ENCODE data around the gene SLC7A1. TPM values are rescaled to one million over a fixed set of nuclear protein-coding genes. Genes with fewer than 3 reads are reported as not detected.

SLC7A1 gene
- total RNA-seq, 1 donor from 2014 or later, result 10.3 TPM

DNA sequence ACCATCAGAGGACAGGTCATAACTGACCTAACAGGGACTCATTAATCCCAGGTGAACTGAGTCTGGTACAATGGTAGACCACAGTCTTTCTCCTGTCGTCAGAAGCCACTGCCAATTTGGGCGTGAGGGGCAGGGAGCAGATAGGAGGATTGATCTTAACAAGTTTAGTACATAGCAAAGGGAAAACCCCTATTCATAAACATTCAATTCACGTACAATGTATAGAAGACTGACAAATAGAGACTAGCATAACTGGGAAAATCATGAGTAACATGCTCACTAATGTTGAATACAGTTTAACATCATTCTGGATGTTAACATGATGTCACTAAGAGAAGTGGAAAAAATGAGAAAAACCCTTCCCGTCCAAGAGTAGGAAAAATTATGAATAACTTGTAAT is 54.1 kb downstream of the SLC7A1 start:
- intact Hi-C loops (cut with micrococcal nuclease), result no loop called here
- no peak for DNase-seq
- TF ChIP-seq, protein P1, sequence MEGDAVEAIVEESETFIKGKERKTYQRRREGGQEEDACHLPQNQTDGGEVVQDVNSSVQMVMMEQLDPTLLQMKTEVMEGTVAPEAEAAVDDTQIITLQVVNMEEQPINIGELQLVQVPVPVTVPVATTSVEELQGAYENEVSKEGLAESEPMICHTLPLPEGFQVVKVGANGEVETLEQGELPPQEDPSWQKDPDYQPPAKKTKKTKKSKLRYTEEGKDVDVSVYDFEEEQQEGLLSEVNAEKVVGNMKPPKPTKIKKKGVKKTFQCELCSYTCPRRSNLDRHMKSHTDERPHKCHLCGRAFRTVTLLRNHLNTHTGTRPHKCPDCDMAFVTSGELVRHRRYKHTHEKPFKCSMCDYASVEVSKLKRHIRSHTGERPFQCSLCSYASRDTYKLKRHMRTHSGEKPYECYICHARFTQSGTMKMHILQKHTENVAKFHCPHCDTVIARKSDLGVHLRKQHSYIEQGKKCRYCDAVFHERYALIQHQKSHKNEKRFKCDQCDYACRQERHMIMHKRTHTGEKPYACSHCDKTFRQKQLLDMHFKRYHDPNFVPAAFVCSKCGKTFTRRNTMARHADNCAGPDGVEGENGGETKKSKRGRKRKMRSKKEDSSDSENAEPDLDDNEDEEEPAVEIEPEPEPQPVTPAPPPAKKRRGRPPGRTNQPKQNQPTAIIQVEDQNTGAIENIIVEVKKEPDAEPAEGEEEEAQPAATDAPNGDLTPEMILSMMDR (IDR thresholded peaks at IDR 0.05; ENCODE audit: borderline replicate concordance), result no peak

DNA sequence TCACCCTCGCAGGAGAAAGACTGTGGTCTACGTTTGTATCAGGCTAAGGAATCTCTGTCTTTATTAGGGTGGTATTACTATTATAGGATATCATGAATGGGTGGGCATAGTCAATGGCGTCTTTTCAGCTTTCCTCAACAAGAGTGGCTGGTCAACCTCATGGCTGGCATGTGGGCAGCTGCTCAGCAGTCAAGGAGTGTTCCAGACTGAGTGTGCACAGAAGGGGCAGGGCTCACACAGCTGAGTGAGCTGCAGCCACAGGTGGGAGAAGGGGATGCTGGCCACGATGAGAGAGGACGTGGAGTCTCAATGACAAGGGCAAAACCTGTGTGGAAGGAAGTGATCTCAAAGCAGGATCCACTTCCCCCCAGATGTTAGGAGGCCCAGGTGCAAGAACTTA is 54.7 kb downstream of the SLC7A1 start:
- H3K36me3 ChIP-seq, result peaks cover 2% of the 10 kb centered on the region
- no peaks in the 10 kb centered on the region for H3K27me3 ChIP-seq (ENCODE audit: low read depth)
- no peak overlapping the region for H3K4me3 ChIP-seq
- no peak for DNase-seq
- no peak overlapping the region for H3K27ac ChIP-seq (replicated peaks)
- H3K9me3 ChIP-seq (replicated peaks), result no peaks in the 10 kb centered on the region
- H3K4me1 ChIP-seq, result peaks cover 17% of the 10 kb centered on the region
- TF ChIP-seq, protein P1 (IDR thresholded peaks at IDR 0.05; ENCODE audit: borderline replicate concordance), result no peak
- intact Hi-C loops (cut with micrococcal nuclease), result no loop called here

More for the DNA sequence above, 54.1 kb downstream of the SLC7A1 start:
- Histone ChIP-seq H3K27ac (replicated peaks) (no peak overlapping the region), H3K4me3 (no peak overlapping the region), H3K4me1 (peaks cover 17% of the 10 kb centered on the region), H3K36me3 (no peaks in the 10 kb centered on the region), H3K27me3 (ENCODE audit: low read depth) (no peaks in the 10 kb centered on the region), H3K9me3 (replicated peaks) (no peaks in the 10 kb centered on the region)

DNA sequence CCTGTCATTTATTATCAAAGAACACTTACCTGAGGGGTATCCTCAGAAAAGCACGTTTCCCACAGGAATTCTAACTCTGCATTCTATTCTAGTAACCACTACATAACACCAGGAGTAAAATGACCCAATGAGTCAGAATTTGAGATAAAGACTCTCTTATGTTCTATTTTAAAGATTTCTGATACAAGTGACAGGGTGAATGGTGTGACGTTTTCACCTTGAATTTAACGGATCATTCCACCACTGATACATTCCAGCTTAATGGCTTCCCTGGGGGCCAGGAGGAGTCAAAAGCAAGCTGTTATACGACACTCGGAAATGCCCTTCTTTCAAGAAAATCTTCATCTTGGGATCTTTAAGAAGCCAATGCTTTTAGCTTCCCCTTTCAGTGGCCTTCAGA is 55.2 kb downstream of the SLC7A1 start:
- Histone ChIP-seq H3K4me1 (peaks cover 17% of the 10 kb centered on the region), H3K27me3 (ENCODE audit: low read depth) (no peaks in the 10 kb centered on the region)
- intact Hi-C loops (cut with micrococcal nuclease), result no loop called here

DNA sequence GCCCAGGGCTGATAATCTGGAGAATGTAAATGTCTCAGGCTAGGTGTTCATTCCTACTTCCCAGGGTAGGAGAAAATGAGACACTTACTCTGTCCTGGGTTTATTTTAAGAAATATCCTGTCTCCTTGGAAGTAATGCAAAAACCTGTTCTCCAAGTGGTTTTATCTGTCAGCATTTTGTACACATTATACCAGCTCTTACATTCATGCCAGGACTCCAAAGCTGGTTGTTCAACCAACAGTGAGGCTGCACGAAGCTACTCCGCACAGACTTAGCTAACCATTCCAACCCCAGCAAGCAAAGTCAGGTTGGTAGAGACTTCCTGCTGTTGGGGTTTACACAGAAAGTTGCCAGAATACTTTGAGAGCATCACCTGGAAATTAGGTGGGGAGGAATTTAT is 55.6 kb downstream of the SLC7A1 start:
- H3K27ac ChIP-seq (replicated peaks), result no peak overlapping the region
- H3K9me3 ChIP-seq (replicated peaks), result no peaks in the 10 kb centered on the region
- no peak overlapping the region for H3K4me3 ChIP-seq
- TF ChIP-seq, protein P1 (IDR thresholded peaks at IDR 0.05; ENCODE audit: borderline replicate concordance), result no peak
- intact Hi-C loops (cut with micrococcal nuclease), result no loop called here
- H3K4me1 ChIP-seq, result peaks cover 17% of the 10 kb centered on the region
- no peaks in the 10 kb centered on the region for H3K27me3 ChIP-seq (ENCODE audit: low read depth)
- H3K36me3 ChIP-seq, result peaks cover 6% of the 10 kb centered on the region
- DNase-seq, result no peak

More for the DNA sequence above, 55.2 kb downstream of the SLC7A1 start:
- no peaks in the 10 kb centered on the region for H3K9me3 ChIP-seq (replicated peaks)
- H3K4me3 ChIP-seq, result no peak overlapping the region
- H3K27ac ChIP-seq (replicated peaks), result no peak overlapping the region
- H3K36me3 ChIP-seq, result peaks cover 5% of the 10 kb centered on the region
- TF ChIP-seq, protein P1 (IDR thresholded peaks at IDR 0.05; ENCODE audit: borderline replicate concordance), result no peak
- DNase-seq, result no peak

DNA sequence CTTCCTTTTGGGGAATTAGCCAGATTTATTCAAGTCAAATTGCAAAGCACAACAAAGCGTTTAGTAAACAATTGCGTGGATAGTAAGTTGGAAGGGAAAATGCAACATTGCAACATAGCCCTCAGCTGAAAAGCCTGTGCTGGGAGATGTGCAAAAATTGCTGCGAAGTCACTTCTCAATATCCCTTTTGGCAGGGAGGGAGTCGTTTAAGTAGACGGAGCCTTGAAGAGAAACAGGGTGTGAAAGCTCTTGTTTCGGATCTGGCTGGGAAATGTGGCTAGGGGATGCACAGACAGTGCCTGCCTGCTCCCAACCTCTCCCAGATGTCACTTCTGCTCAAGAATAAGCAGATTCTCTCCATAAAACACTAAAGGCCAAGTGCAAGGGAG is 56.8 kb downstream of the SLC7A1 start:
- Histone ChIP-seq H3K27ac (replicated peaks) (no peak overlapping the region), H3K36me3 (peaks cover 9% of the 10 kb centered on the region), H3K9me3 (replicated peaks) (no peaks in the 10 kb centered on the region), H3K4me3 (no peak overlapping the region), H3K4me1 (peaks cover 17% of the 10 kb centered on the region), H3K27me3 (ENCODE audit: low read depth) (no peaks in the 10 kb centered on the region)
- TF ChIP-seq, protein P1 (IDR thresholded peaks at IDR 0.05; ENCODE audit: borderline replicate concordance), result no peak
- intact Hi-C loops (cut with micrococcal nuclease), result no loop called here
- no peak for DNase-seq

All from left ventricle myocardium inferior (tissue), 1 donor.